Fibroblast of peridontal ligament (primary cell): Measurements from ENCODE around the gene MCOLN1.

ENCODE experiments used
- DNase-seq: peaks from one replicate; pipeline ENCODE4 v3.0.0-alpha.2; 2010; ENCODE audit errors: extremely low read depth

The MCOLN1 gene

GRCh38 chr19:7502552-7502951, 19.9 kb upstream of the MCOLN1 start:
- DNase-seq: no peak

DNA sequence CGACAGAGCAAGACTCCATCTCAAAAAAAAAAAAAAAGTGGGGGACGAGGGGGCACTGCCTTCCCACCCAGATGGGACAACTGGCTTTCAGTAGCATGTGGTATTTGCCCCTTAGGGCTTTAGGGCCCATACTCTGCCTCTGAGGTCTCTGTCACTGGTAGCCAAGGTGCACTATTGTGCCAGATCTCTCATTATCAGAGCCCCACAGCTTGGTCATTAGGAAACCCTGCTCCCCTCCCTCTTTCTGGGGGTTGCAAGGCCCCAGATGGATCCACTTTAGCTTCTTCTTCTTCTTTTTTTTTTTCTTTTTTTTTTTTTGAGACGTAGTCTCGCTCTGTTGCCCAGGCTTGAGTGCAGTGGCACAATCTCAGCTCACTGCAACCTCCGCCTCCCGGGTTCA, 17.7 kb upstream of the MCOLN1 start:
- DNase-seq: no peak

DNA sequence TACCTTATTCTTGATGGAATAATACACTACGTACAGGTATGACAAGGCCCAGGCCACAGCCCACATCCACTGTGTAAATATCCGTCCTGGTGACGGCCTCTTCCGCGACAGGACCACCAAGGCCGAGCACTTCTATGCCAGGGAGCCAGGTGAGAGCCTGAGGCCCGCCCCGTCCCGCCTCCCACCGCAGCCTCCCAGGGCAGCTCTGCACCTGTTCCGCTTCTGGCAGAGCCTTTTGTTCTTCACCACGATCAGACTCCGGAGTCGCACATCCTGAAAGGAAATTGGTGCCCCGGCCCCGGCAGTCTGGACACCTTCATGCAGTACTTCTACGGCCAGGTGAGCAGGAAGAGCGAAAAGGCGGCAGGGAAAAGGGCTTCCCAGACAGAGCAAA, 17.1 kb upstream of the MCOLN1 start:
- no peak for DNase-seq

DNA sequence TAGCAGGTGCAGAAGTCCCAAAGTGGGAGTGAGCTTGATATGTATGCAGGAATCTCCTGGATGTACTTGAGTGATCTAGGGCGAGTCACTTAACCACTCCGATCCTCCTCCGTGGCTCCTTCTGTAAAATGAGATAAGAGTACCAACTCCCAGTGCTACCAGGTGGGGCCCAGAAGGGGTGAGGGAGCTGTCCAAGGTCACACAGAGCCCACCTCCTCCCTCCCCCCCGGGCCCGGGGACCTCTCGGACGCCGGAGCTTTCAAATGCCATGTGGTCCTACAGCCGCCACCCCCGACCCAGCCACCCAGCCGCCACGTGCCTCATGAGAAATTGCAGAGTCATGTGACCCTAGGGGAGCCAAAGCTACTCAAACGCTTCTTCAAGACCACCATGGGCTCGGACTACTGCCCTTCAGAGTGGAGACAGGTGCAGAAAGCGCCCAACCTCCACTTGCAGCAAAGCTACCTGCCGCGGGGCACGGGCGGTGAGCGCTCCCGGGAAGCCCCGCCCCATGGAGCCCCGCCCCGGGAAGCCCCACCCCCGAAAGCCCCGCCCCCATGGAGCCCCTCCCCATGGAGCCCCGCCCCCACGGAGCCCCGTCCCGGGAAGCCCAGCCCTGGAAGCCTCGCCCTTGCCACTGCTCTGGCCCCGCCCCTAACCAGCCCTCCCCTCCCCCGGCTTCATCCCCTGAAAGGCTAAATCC, 16.6 kb upstream of the MCOLN1 start:
- no peak for DNase-seq

DNA sequence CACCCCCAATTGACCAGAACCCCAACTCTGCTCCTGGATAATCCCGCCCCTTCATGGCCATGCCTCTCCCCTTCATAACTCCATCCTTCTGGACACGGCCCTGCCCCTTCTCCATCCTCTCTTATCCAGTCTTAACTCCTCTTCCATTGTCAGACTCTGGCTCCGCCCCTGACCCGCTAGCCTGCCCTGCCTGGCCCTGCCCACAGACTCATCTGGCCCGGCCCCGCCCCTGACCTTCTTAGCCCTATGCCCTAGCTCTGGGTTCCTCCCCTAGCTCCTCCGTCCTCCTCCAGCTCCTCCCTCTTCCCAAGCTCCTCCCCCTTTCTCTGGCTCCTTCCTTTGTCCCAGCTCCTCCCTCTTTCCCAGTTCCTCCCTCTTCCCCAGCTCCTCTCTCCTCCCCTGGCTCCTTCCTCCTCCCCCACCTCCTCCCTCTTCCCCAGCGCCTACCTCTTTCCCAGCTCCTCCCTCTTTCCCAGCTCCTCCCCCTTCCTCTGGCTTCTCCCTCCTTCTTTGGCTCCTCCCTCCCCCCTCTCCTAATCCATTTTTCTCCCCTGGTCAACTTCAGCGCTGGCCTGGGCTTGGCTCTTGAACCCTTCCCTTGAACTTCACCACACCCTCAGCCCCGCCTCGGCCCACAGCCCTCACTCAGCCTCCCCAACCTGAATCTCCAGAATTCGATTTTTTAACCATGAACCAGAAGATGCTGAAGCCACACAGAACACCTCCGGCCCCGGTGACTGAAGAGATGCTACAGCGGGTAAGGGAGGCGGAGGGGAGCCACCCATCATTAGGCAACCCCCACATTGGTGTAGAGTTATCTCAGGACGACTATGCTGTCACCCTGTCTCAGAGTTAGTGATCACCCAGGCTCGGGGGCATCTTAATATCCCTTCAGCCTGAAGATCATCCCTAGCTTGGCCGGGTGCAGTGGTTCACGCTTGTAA, 15.8 kb upstream of the MCOLN1 start:
- DNase-seq: peak; percentile 55

GRCh38 chr19:7507884-7508283, 14.5 kb upstream of the MCOLN1 start:
- peak; percentile 58 for DNase-seq

DNA sequence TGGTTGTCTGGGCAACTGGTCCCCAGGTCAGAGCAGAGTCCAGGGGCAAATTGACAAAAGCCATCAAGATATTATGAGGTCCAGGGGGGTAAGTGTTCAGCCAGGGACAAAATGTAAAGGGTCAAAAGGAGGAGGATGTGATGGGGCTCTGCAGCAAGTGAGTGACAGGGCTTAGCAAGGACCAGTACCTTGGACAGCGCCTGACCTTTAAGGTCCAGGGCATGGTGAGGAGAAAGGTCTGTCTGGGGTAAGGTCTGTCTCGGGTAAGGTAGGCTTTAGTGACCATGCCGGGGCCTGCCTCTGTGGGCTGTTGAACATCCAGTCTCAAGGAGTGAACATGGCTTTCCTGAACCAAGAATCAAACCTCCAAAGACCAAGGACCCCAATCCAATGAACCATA, 12.8 kb upstream of the MCOLN1 start:
- DNase-seq: no peak

DNA sequence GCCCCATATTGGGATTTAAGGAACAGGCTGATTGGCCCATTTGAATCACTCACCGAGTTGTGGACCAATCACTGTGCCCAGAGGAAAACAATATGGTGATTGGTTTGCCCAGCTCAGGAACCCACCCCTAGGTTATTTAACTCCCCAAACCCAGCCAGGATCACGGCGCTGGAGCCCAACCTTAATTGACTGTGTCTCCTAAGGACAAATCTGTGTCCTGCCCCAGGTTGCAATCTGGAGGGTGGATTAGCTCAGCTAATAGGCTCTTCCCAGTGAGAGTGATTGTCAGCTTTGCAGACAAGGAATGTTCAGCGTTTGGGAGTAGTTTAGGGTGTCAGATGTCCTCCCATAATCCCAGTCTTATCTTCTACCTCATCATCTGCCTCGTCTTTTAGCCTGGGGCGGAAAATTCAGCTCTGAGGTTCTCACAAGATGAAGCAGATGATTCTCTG, 10.0 kb upstream of the MCOLN1 start:
- DNase-seq: no peak

- no peak for DNase-seq
Observed at GRCh38 chr19:7513809-7514642, 8.4 kb upstream of the MCOLN1 start.

- peak; percentile 52 for DNase-seq
Observed at GRCh38 chr19:7515110-7515644, 7.2 kb upstream of the MCOLN1 start.

DNA sequence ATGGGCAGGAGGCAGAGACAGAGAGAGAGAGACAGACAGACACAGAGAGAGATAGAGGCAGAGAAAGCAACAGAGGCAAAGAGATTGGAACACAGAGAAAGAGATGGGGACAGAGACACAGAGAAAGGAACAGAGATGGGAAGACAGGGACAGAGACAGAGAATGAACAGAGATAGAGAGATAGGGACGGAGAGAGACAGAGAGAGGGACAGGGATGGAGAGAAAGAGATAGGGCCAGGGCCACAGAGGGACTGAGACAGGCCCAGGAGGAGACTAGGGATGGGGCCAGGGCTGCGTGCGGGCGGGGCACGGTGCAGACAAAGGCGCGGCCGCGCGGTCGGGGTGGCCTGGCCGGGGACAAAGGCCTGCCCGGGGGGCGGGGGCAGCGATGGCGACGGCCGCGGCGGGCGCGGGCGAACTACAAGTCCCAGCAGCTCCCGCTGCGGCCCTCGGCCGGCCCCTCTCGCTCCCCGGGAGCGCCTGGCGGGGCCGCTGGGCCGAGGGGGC, 6.7 kb upstream of the MCOLN1 start, which contains the start of gene ZNF358:
TSS of gene ZNF358 (plus strand) at position 459 of the 507 bp plus-strand sequence. CDS start 3,140 bp downstream, outside the sequence.
- DNase-seq: peak; percentile 48

GRCh38 chr19:7516333-7516732, 6.1 kb upstream of the MCOLN1 start:
- DNase-seq: no peak

DNA sequence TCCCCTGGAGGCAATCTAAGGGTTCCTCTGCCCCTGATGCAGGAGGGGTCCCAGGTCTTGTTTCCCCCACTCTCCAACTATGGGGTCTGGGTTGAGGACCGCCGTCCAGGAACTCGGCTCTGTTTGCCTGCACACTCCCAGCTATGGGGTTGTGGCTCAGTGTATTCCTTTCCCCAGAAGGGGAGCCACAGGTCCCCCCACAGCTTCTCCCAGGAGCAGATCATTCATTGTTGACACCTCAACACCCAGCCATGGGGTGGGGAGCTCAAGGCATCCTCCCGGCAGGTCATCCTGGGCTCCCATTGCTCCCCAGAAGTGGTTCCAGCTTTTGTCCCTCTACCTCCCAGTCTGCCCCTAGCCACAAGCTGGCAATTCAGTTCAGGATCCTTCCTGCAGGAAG, 5.5 kb upstream of the MCOLN1 start:
- DNase-seq: no peak

DNA sequence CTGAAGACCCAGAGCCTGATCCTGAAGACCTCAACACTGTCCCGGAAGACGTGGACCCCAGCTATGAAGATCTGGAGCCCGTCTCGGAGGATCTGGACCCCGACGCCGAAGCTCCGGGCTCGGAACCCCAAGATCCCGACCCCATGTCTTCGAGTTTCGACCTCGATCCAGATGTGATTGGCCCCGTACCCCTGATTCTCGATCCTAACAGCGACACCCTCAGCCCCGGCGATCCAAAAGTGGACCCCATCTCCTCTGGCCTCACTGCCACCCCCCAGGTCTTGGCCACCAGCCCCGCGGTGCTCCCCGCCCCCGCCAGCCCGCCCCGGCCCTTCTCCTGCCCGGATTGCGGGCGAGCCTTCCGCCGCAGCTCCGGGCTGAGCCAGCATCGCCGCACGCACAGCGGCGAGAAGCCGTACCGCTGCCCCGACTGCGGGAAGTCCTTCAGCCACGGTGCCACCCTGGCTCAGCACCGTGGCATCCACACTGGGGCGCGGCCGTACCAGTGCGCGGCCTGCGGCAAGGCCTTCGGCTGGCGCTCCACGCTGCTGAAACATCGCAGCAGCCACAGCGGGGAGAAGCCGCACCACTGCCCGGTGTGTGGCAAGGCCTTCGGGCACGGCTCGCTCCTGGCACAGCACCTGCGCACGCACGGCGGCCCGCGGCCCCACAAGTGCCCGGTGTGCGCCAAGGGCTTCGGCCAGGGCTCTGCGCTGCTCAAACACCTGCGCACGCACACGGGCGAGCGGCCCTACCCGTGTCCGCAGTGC, 2.9 kb upstream of the MCOLN1 start:
- no peak for DNase-seq

GRCh38 chr19:7520131-7521051, 2.0 kb upstream of the MCOLN1 start:
- DNase-seq: no peak

- no peak for DNase-seq
Observed at GRCh38 chr19:7521551-7522071, 813 bp upstream of the MCOLN1 start.

DNA sequence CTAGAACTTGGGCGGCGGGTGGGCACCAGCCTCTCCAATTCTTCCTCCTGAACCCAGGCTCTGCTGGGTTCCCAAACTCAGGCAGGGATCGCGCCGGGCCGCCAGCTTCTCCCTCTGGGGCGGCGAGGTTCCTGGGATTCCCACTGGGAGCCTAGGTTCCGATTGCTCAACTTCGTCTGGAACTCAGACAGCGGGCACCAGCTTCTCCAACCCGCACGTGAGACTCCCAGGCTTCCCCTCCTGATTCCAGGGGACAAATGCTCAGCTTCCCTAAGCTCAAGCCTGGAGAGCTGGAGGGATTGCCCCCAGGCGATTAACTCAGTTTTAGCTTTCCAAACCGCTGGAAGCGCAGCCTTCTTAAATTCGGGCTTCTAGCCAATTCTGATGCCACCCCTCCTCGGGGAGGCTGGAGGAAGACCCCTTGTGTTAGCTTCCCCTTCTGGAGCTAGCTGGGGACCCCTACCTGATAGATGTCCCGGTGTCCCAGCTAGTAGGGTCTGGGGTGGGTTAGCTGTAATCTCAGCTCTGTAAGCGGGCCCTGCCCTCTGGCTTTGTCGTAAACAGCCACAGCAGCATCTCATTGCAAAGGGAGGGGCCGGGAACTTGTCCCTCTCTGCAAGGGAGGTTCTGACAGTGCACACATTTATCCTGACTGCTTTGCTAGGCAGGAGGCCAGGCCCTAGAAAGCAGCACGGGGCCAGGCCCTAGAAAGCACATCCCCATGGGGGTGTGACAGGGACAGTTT, 671 bp downstream of the MCOLN1 start:
- no peak for DNase-seq

DNA sequence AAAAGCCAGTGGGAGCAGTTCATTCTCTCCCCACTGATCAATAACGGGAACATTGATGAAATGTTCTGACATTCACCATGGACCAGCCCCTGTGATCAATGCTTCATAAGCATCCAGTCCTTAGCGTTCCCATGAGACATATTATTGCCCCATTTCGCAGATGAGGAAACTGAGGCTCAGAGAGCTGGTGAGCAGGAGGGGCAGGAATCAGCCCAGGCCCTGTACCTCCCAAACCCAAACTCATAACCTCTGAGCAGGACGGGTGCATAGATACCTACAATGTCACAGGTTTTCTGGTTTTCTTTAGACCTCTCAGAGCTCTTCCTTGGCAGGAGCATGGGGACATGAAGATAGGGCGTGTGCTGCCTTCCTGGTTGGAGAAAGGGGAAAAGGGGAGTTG, 2.1 kb downstream of the MCOLN1 start:
- DNase-seq: no peak
